HepG2 (cell line): ENCODE data around the gene MEAF6. TPM values are rescaled to one million over a fixed set of nuclear protein-coding genes. Genes with fewer than 3 reads are reported as not detected.

ENCODE experiments used
- FOXA3 ChIP-seq: IDR thresholded peaks from 2 replicates; pipeline ENCODE4 v1.6.1; 2016; ENCODE audit warnings: missing genetic modification reagents, missing compliant biosample characterization
- MAFK ChIP-seq, 2 experiments: IDR thresholded peaks in 1 of 2; conservative IDR thresholded peaks in 1 of 2; 2 replicates each; pipeline ENCODE4 v1.6.1; 2011; ENCODE audit warnings: improper control_type of control experiment in 2 of 2, low read length in 2 of 2
- NFE2L1 ChIP-seq: sonication (generic); formaldehyde crosslinking; IDR thresholded peaks from 2 replicates; pipeline ENCODE4 v1.4.0; 2020; ENCODE audit warnings: missing genetic modification reagents, mild to moderate bottlenecking, borderline replicate concordance
- NR2F1 ChIP-seq, 2 experiments: fragments of 450-650 bp in 1 of 2; formaldehyde crosslinking in 1 of 2; IDR thresholded peaks; 2 replicates each; pipeline versions ENCODE4 v1.5.0 to v1.6.1; 2016 to 2020; ENCODE audit warnings: mild to moderate bottlenecking in 1 of 2, missing compliant biosample characterization in 1 of 2, missing genetic modification reagents in 1 of 2, moderate library complexity in 1 of 2
- TAF1 ChIP-seq: sonication (generic); formaldehyde crosslinking; IDR thresholded peaks from 2 replicates; pipeline ENCODE4 v1.4.0; 2020; ENCODE audit warnings: missing genetic modification reagents
- TEAD3 ChIP-seq: optimal IDR thresholded peaks from 2 replicates; pipeline ENCODE3; 2016; ENCODE audit warnings: borderline replicate concordance
- ZBTB42 ChIP-seq: sonication (generic); formaldehyde crosslinking; IDR thresholded peaks from 2 replicates; pipeline ENCODE4 v1.5.0; 2020; ENCODE audit warnings: mild to moderate bottlenecking, missing genetic modification reagents
- ZNF350 ChIP-seq: sonication (generic); formaldehyde crosslinking; IDR thresholded peaks from 2 replicates; pipeline ENCODE4 v1.4.0; 2020; ENCODE audit warnings: mild to moderate bottlenecking, low read depth, missing genetic modification reagents, borderline replicate concordance
- ZNF577 ChIP-seq: sonication (generic); formaldehyde crosslinking; IDR thresholded peaks from 2 replicates; pipeline ENCODE4 v1.4.0; 2020; ENCODE audit warnings: mild to moderate bottlenecking, low read depth, missing genetic modification reagents, borderline replicate concordance
- polyA plus RNA-seq, 8 experiments: library from polyadenylated mRNA; depleted of rRNA in 3 of 8; stranded (reverse) in 7 of 8; unstranded in 1 of 8; fragments of >200 nt; fragmentation: Illumina TruSeq in 4 of 8; extraction: Trizol in 4 of 8; gene quantifications; 2 replicates each; pipeline versions ENCODE4 v1.2.1 to v1.2.3, GENCODE V29; 2011 to 2016; ENCODE audit warnings: low read depth in 4 of 8, missing spikeins in 1 of 8, mixed read lengths in 1 of 8; ENCODE audit not compliant: insufficient read depth in 1 of 8
- total RNA-seq, 5 experiments: library from RNA; depleted of rRNA; stranded (reverse); fragments of >200 nt; fragmentation: Illumina TruSeq; extraction: Trizol; gene quantifications; 2 replicates each; pipeline ENCODE4 v1.2.3, GENCODE V29; 2016; ENCODE audit warnings: low read depth in 1 of 5
- TF ChIP-seq, protein P1 (sequence below): sonication (generic); formaldehyde crosslinking; IDR thresholded peaks from 2 replicates; pipeline ENCODE4 v1.5.1; 2020; ENCODE audit warnings: missing genetic modification reagents, mild to moderate bottlenecking, borderline replicate concordance
- TF ChIP-seq, protein P2 (sequence below), 2 experiments: fragments of 450-650 bp in 1 of 2; sonication (generic) in 1 of 2; formaldehyde crosslinking; IDR thresholded peaks; 2 replicates each; pipeline versions ENCODE4 v1.5.0 to v1.8.0; 2020 to 2022; ENCODE audit warnings: mild to moderate bottlenecking in 1 of 2, missing genetic modification reagents in 1 of 2
- TF ChIP-seq, protein P3 (sequence below): sonication (generic); formaldehyde crosslinking; IDR thresholded peaks from 2 replicates; pipeline ENCODE4 v1.5.1; 2020; ENCODE audit warnings: mild to moderate bottlenecking, missing genetic modification reagents, moderate library complexity
- TF ChIP-seq, protein P4 (sequence below): sonication (generic); formaldehyde crosslinking; IDR thresholded peaks from 2 replicates; pipeline ENCODE4 v1.4.0; 2020; ENCODE audit warnings: missing genetic modification reagents
- TF ChIP-seq, protein P5 (sequence below): sonication (generic); formaldehyde crosslinking; IDR thresholded peaks from 2 replicates; pipeline ENCODE4 v1.5.1; 2020; ENCODE audit warnings: missing genetic modification reagents, mild to moderate bottlenecking, borderline replicate concordance

Gene MEAF6
- total and polyA plus RNA-seq, 2 of the 13 experiments (the other 11 are each of a cell fraction or from before 2014, with no cell fraction given), result 29.5 to 45.6 TPM

DNA sequence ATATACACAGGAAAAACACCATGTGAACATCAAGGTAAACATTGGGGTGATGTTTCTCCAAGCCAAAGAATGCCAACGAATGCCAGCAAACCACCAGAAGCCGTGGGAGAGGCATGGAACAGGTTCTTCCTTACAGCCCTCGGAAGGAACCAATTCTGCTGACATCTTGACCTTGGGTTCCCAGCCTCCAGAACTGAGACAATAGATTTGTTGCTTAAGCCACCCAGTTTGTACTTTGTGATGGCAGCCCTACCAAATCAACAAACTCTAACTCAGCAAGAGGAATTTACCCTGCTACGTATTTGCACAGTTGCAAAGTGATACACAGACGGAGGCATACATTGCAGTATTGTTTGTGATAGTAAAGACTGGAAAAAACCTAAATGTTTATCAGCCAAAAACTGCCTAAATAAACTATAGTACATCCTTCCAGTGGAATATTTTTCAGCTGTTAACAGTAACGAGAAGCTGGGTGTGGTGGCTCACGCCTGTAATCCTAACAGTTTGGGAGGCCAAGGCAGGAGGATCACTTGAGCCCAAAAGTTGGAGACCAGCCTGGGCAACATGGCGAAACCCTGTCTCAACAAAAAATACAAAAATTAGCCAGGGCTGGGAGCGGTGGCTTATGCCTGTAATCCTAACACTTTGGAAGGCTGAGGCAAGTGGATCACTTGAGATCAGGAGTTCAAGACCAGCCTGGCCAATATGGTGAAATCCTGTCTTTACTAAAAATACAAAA, 52.7 kb downstream of the MEAF6 start (continued):
- TF ChIP-seq MAFK (conservative IDR thresholded peaks at IDR 0.05 in 1 of 2, IDR thresholded peaks at IDR 0.05 in 1 of 2; ENCODE audit: low read length in 2 of 2) (peak in 1 of 2 experiments; percentile 5; a peak in 1 of 4 replicates), NR2F1 (CRISPR knock-in tag; IDR thresholded peaks at IDR 0.05) (no peak), NFE2L1 (CRISPR knock-in tag) (no peak), FOXA3 (CRISPR knock-in tag) (no peak), TEAD3 (peak; percentile 44), TAF1 (CRISPR knock-in tag) (no peak), ZBTB42 (CRISPR knock-in tag) (no peak), ZNF350 (CRISPR knock-in tag) (no peak), ZNF577 (CRISPR knock-in tag) (no peak)
- TF ChIP-seq, protein P1, sequence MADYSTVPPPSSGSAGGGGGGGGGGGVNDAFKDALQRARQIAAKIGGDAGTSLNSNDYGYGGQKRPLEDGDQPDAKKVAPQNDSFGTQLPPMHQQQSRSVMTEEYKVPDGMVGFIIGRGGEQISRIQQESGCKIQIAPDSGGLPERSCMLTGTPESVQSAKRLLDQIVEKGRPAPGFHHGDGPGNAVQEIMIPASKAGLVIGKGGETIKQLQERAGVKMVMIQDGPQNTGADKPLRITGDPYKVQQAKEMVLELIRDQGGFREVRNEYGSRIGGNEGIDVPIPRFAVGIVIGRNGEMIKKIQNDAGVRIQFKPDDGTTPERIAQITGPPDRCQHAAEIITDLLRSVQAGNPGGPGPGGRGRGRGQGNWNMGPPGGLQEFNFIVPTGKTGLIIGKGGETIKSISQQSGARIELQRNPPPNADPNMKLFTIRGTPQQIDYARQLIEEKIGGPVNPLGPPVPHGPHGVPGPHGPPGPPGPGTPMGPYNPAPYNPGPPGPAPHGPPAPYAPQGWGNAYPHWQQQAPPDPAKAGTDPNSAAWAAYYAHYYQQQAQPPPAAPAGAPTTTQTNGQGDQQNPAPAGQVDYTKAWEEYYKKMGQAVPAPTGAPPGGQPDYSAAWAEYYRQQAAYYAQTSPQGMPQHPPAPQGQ (CRISPR knock-in tag), result no peak
- TF ChIP-seq, protein P2, sequence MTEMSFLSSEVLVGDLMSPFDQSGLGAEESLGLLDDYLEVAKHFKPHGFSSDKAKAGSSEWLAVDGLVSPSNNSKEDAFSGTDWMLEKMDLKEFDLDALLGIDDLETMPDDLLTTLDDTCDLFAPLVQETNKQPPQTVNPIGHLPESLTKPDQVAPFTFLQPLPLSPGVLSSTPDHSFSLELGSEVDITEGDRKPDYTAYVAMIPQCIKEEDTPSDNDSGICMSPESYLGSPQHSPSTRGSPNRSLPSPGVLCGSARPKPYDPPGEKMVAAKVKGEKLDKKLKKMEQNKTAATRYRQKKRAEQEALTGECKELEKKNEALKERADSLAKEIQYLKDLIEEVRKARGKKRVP (CRISPR knock-in tag; IDR thresholded peaks at IDR 0.05), result no peak
- TF ChIP-seq, protein P3, sequence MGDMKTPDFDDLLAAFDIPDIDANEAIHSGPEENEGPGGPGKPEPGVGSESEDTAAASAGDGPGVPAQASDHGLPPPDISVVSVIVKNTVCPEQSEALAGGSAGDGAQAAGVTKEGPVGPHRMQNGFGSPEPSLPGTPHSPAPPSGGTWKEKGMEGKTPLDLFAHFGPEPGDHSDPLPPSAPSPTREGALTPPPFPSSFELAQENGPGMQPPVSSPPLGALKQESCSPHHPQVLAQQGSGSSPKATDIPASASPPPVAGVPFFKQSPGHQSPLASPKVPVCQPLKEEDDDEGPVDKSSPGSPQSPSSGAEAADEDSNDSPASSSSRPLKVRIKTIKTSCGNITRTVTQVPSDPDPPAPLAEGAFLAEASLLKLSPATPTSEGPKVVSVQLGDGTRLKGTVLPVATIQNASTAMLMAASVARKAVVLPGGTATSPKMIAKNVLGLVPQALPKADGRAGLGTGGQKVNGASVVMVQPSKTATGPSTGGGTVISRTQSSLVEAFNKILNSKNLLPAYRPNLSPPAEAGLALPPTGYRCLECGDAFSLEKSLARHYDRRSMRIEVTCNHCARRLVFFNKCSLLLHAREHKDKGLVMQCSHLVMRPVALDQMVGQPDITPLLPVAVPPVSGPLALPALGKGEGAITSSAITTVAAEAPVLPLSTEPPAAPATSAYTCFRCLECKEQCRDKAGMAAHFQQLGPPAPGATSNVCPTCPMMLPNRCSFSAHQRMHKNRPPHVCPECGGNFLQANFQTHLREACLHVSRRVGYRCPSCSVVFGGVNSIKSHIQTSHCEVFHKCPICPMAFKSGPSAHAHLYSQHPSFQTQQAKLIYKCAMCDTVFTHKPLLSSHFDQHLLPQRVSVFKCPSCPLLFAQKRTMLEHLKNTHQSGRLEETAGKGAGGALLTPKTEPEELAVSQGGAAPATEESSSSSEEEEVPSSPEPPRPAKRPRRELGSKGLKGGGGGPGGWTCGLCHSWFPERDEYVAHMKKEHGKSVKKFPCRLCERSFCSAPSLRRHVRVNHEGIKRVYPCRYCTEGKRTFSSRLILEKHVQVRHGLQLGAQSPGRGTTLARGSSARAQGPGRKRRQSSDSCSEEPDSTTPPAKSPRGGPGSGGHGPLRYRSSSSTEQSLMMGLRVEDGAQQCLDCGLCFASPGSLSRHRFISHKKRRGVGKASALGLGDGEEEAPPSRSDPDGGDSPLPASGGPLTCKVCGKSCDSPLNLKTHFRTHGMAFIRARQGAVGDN (CRISPR knock-in tag), result no peak
- TF ChIP-seq, protein P4, sequence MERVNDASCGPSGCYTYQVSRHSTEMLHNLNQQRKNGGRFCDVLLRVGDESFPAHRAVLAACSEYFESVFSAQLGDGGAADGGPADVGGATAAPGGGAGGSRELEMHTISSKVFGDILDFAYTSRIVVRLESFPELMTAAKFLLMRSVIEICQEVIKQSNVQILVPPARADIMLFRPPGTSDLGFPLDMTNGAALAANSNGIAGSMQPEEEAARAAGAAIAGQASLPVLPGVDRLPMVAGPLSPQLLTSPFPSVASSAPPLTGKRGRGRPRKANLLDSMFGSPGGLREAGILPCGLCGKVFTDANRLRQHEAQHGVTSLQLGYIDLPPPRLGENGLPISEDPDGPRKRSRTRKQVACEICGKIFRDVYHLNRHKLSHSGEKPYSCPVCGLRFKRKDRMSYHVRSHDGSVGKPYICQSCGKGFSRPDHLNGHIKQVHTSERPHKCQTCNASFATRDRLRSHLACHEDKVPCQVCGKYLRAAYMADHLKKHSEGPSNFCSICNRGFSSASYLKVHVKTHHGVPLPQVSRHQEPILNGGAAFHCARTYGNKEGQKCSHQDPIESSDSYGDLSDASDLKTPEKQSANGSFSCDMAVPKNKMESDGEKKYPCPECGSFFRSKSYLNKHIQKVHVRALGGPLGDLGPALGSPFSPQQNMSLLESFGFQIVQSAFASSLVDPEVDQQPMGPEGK (CRISPR knock-in tag), result no peak
- TF ChIP-seq, protein P5, sequence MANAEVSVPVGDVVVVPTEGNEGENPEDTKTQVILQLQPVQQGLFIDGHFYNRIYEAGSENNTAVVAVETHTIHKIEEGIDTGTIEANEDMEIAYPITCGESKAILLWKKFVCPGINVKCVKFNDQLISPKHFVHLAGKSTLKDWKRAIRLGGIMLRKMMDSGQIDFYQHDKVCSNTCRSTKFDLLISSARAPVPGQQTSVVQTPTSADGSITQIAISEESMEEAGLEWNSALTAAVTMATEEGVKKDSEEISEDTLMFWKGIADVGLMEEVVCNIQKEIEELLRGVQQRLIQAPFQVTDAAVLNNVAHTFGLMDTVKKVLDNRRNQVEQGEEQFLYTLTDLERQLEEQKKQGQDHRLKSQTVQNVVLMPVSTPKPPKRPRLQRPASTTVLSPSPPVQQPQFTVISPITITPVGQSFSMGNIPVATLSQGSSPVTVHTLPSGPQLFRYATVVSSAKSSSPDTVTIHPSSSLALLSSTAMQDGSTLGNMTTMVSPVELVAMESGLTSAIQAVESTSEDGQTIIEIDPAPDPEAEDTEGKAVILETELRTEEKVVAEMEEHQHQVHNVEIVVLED (CRISPR knock-in tag), result no peak
